ENCODE data around the gene SSC4D. TPM values are rescaled to one million over a fixed set of nuclear protein-coding genes. Genes with fewer than 3 reads are reported as not detected.
"Not testable (repeated sequence)": the region's sequence is repeated elsewhere in the genome, so short reads cannot be mapped to it uniquely, and the experiment has no call there.

The SSC4D gene
- total and polyA plus RNA-seq, 4 experiments from 2014 or later = 0.31 TPM; not detected in 3

DNA sequence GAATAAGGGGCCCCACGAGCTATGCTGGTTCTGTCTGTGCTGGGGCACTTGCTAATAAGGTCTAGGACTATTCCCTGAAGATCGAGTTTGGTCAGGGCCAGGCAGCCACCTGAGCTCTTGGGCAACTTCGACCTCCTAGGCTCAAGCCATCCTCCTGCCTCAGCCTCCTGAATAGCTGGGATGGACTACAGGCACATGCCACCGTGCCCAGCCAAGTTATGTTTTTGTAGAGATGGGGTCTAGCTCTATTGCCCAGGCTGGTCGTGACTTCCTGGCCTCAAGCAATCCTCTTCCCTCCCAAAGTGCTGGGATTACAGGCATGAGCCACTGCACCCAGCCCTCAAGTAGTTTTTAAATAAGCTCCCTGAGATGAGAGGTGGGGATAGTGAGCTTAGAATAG is 18.1 kb upstream of the SSC4D start:
- H3K27ac Mint-ChIP-seq = peak overlapping the region in 1 of 7 donors; percentile 68

GRCh38 chr7:76426246-76426645 is 16.7 kb upstream of the SSC4D start:
- Mint-ChIP-seq H3K27me3 (peaks cover 2 to 3% of the 10 kb centered on the region in 2 donors), H3K4me3 (no peak overlapping the region), H3K9me3 (no peaks in the 10 kb centered on the region), H3K4me1 (peaks cover 0 to 7% (median 3%) of the 10 kb centered on the region in 4 donors), H3K27ac (no peak overlapping the region), H3K36me3 (no peaks in the 10 kb centered on the region)
- H3K27ac ChIP-seq (ENCODE audit: low read depth, low read length) = no peak overlapping the region
- no peaks in the 10 kb centered on the region for H3K36me3 ChIP-seq (ENCODE audit: insufficient read depth, low read length)
- H3K27me3 ChIP-seq (ENCODE audit: insufficient read depth, low read length) = no peaks in the 10 kb centered on the region
- H3K4me1 ChIP-seq (ENCODE audit: insufficient read depth, low read length) = no peaks in the 10 kb centered on the region
- H3K9me3 ChIP-seq (ENCODE audit: control insufficient read depth in 1 of 2, low read length in 2 of 2) = no peaks in the 10 kb centered on the region
- intact Hi-C loops (cut with micrococcal nuclease) = no loop called here
- POLR2A ChIA-PET (ENCODE audit: partially characterized antibody) = no interaction called here
- no peak overlapping the region for H3K4me3 ChIP-seq (ENCODE audit: low read length in 2 of 2)
- DNase-seq = no peak
- CTCF ChIA-PET (ENCODE audit: partially characterized antibody) = no interaction called here

More for the DNA sequence above, 18.1 kb upstream of the SSC4D start:
- Histone ChIP-seq H3K4me1 (ENCODE audit: insufficient read depth, low read length) (no peaks in the 10 kb centered on the region), H3K4me3 (ENCODE audit: low read length in 2 of 2) (no peak overlapping the region), H3K9me3 (ENCODE audit: control insufficient read depth in 1 of 2, low read length in 2 of 2) (no peaks in the 10 kb centered on the region), H3K36me3 (ENCODE audit: insufficient read depth, low read length) (no peaks in the 10 kb centered on the region), H3K27ac (ENCODE audit: low read depth, low read length) (no peak overlapping the region), H3K27me3 (ENCODE audit: insufficient read depth, low read length) (no peaks in the 10 kb centered on the region)
- intact Hi-C loops (cut with micrococcal nuclease) = no loop called here
- Mint-ChIP-seq H3K9me3 (no peaks in the 10 kb centered on the region), H3K4me1 (peaks cover 0 to 7% (median 3%) of the 10 kb centered on the region in 4 donors), H3K4me3 (no peak overlapping the region), H3K27me3 (peaks cover 2 to 3% of the 10 kb centered on the region in 2 donors), H3K36me3 (no peaks in the 10 kb centered on the region)
- ChIA-PET POLR2A (ENCODE audit: partially characterized antibody) (interaction anchor here (0.6 kb wide), 1 partner anchor 79 kb away, joined by 5 read pairs; no protein-coding TSS in a partner anchor), CTCF (ENCODE audit: partially characterized antibody) (interaction anchor here (1.2 kb wide), 1 partner anchor 29 kb away, joined by 3 read pairs; no protein-coding TSS in a partner anchor)
- DNase-seq = no peak

DNA sequence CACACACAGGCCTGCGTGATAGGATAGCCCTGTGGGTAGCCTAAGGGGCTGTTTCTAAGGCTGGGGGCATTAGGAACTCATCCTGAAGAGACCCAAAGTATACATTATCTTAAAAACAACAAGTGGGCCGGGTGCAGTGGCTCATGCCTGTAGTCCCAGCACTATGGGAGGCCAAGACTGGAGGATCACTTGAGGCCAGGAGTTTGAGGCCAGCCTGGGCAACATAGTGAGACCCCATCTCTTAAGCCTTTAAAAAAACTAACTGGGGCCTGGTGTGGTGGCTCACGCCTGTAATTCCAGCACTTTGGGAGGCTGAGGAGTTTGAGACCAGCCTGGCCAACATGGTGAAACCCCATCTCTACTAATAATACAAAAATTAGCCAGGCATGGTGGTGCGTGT is 16.1 kb upstream of the SSC4D start:
- POLR2A ChIA-PET (ENCODE audit: partially characterized antibody); intact Hi-C loops (cut with micrococcal nuclease); H3K9me3 ChIP-seq (ENCODE audit: control insufficient read depth in 1 of 2, low read length in 2 of 2); H3K27ac Mint-ChIP-seq; H3K27me3 Mint-ChIP-seq; CTCF ChIA-PET (ENCODE audit: partially characterized antibody); H3K4me1 Mint-ChIP-seq; H3K36me3 Mint-ChIP-seq; H3K27ac ChIP-seq (ENCODE audit: low read depth, low read length); H3K4me1 ChIP-seq (ENCODE audit: insufficient read depth, low read length); H3K9me3 Mint-ChIP-seq; DNase-seq; H3K4me3 ChIP-seq (ENCODE audit: low read length in 2 of 2); H3K27me3 ChIP-seq (ENCODE audit: insufficient read depth, low read length); H3K36me3 ChIP-seq (ENCODE audit: insufficient read depth, low read length); H3K4me3 Mint-ChIP-seq: not testable (repeated sequence)

DNA sequence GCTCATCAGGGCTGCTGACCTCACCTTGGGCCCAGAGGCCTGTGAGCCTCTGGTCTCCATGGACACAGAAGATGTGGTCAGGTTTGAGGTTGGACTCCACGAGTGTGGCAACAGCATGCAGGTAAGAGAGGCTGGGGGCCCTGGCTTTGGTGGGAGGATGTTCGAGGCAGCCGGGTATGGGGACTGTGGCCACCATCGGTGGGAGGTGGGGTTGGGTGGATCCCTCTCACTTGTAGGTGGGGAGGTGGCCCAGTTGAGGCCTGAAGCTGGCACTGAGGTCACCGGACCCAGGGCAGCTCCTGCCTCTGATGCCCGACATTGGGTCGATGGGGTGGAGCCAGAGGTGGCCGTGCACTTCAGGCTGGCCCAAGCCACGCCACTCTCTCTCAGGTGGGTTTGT is 15.7 kb upstream of the SSC4D start:
- POLR2A ChIA-PET (ENCODE audit: partially characterized antibody) = no interaction called here
- Histone ChIP-seq H3K27ac (ENCODE audit: low read depth, low read length) (no peak overlapping the region), H3K4me3 (ENCODE audit: low read length in 2 of 2) (no peak overlapping the region), H3K9me3 (ENCODE audit: control insufficient read depth in 1 of 2, low read length in 2 of 2) (no peaks in the 10 kb centered on the region), H3K27me3 (ENCODE audit: insufficient read depth, low read length) (no peaks in the 10 kb centered on the region), H3K4me1 (ENCODE audit: insufficient read depth, low read length) (no peaks in the 10 kb centered on the region), H3K36me3 (ENCODE audit: insufficient read depth, low read length) (no peaks in the 10 kb centered on the region)
- CTCF ChIA-PET (ENCODE audit: partially characterized antibody) = interaction anchor here (0.6 kb wide), 1 partner anchor 64 kb away, joined by 3 read pairs; no protein-coding TSS in a partner anchor
- peaks cover 0 to 7% (median 3%) of the 10 kb centered on the region in 4 donors for H3K4me1 Mint-ChIP-seq
- no peak overlapping the region for H3K27ac Mint-ChIP-seq
- peaks cover 2 to 3% of the 10 kb centered on the region in 2 donors for H3K27me3 Mint-ChIP-seq
- no peak overlapping the region for H3K4me3 Mint-ChIP-seq
- H3K36me3 Mint-ChIP-seq = no peaks in the 10 kb centered on the region
- DNase-seq = no peak
- intact Hi-C loops (cut with micrococcal nuclease) = no loop called here
- no peaks in the 10 kb centered on the region for H3K9me3 Mint-ChIP-seq

DNA sequence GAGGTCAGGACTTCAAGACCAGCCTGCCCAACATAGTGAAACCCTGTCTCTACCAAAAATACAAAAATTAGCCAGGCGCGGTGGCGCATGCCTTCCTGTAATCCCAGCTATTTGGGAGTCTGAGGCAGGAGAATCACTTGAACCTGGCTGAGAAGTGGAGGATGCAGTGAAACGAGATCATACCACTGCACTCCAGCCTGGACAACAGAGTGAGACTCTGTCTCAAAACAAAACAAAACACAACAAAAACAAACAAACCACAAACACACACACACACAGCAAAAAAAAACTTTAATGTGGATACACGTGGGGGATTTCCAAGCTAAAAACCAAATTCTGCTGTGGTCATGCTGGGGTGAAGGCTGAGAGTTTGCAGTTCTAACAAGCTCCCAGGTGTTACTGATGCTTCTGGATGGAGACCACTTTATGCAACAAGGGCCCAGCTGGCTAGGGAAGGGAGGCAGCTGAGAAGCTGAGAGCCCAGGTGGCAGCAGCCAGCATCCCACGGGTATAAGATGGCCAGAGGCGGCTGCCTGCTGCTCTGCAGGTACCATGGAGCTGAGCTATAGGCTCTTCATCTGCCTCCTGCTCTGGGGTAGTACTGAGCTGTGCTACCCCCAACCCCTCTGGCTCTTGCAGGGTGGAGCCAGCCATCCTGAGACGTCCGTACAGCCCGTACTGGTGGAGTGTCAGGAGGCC is 15.1 kb upstream of the SSC4D start, which contains the start of gene ZP3:
Gene ZP3, plus strand, starts transcription at position 538 of the 699 bp plus-strand sequence. Its CDS starts 15 bp downstream, at position 553.
- no peak within 1 kb of the TSS for H3K4me3 ChIP-seq (ENCODE audit: low read length in 2 of 2)
- no peaks in the 10 kb centered on the region for H3K4me1 ChIP-seq (ENCODE audit: insufficient read depth, low read length)
- CTCF ChIA-PET (ENCODE audit: partially characterized antibody) = interaction anchor here (0.6 kb wide), 1 partner anchor 63 kb away, joined by 3 read pairs; no protein-coding TSS in a partner anchor
- Mint-ChIP-seq H3K4me1 (peaks cover 0 to 7% (median 3%) of the 10 kb centered on the region in 4 donors), H3K27ac (peak within 1 kb of the TSS in 2 of 7 donors; percentile 55 to 75), H3K4me3 (no peak within 1 kb of the TSS), H3K36me3 (no peaks in the 10 kb centered on the region), H3K27me3 (peaks cover 2 to 3% of the 10 kb centered on the region in 2 donors), H3K9me3 (no peaks in the 10 kb centered on the region)
- no peaks in the 10 kb centered on the region for H3K27me3 ChIP-seq (ENCODE audit: insufficient read depth, low read length)
- intact Hi-C loops (cut with micrococcal nuclease) = no loop called here
- DNase-seq = peak in 1 of 5 donors; percentile 17
- H3K36me3 ChIP-seq (ENCODE audit: insufficient read depth, low read length) = no peaks in the 10 kb centered on the region
- no peak within 1 kb of the TSS for H3K27ac ChIP-seq (ENCODE audit: low read depth, low read length)
- H3K9me3 ChIP-seq (ENCODE audit: control insufficient read depth in 1 of 2, low read length in 2 of 2) = no peaks in the 10 kb centered on the region
- POLR2A ChIA-PET (ENCODE audit: partially characterized antibody) = no interaction called here

- ChIA-PET POLR2A (ENCODE audit: partially characterized antibody) (no interaction called here), CTCF (ENCODE audit: partially characterized antibody) (no interaction called here)
- no peaks in the 10 kb centered on the region for H3K4me1 ChIP-seq (ENCODE audit: insufficient read depth, low read length)
- no peaks in the 10 kb centered on the region for H3K36me3 ChIP-seq (ENCODE audit: insufficient read depth, low read length)
- H3K27ac Mint-ChIP-seq = peak overlapping the region in 1 of 7 donors; percentile 75
- H3K9me3 Mint-ChIP-seq = no peaks in the 10 kb centered on the region
- no peak overlapping the region for H3K4me3 Mint-ChIP-seq
- H3K27ac ChIP-seq (ENCODE audit: low read depth, low read length) = no peak overlapping the region
- no peaks in the 10 kb centered on the region for H3K9me3 ChIP-seq (ENCODE audit: control insufficient read depth in 1 of 2, low read length in 2 of 2)
- peaks cover 2 to 3% of the 10 kb centered on the region in 2 donors for H3K27me3 Mint-ChIP-seq
- no peaks in the 10 kb centered on the region for H3K27me3 ChIP-seq (ENCODE audit: insufficient read depth, low read length)
- intact Hi-C loops (cut with micrococcal nuclease) = no loop called here
- H3K36me3 Mint-ChIP-seq = no peaks in the 10 kb centered on the region
- no peak overlapping the region for H3K4me3 ChIP-seq (ENCODE audit: low read length in 2 of 2)
- DNase-seq = no peak
- H3K4me1 Mint-ChIP-seq = peaks cover 0 to 7% (median 3%) of the 10 kb centered on the region in 4 donors
Observed at GRCh38 chr7:76423666-76424412, 14.3 kb upstream of the SSC4D start.

DNA sequence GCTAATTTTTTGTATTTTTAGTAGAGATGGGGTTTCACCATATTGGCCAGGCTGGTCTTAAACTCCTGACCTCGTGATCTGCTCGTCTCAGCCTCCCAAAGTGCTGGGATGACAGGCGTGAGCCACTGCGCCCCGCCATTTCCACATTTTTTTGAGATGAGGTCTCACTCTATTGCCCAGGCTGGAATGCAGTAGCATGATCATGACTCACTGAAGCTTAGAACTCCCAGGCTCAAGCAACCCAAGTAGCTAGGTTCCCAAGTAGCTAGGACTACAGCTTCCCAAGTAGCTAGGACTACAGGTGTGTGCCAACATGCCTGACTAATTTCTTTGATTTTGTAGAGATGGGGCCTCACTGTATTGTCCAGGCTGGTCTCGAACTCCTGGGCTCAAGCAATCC is 11.6 kb upstream of the SSC4D start:
- intact Hi-C loops (cut with micrococcal nuclease) = not testable (repeated sequence)

More for the DNA sequence above, 11.6 kb upstream of the SSC4D start:
- H3K4me1 Mint-ChIP-seq; H3K36me3 ChIP-seq (ENCODE audit: insufficient read depth, low read length); H3K27ac ChIP-seq (ENCODE audit: low read depth, low read length); H3K27me3 Mint-ChIP-seq; H3K9me3 Mint-ChIP-seq; POLR2A ChIA-PET (ENCODE audit: partially characterized antibody); CTCF ChIA-PET (ENCODE audit: partially characterized antibody); H3K9me3 ChIP-seq (ENCODE audit: control insufficient read depth in 1 of 2, low read length in 2 of 2); DNase-seq; H3K27ac Mint-ChIP-seq; H3K27me3 ChIP-seq (ENCODE audit: insufficient read depth, low read length); H3K36me3 Mint-ChIP-seq; H3K4me1 ChIP-seq (ENCODE audit: insufficient read depth, low read length); H3K4me3 ChIP-seq (ENCODE audit: low read length in 2 of 2); H3K4me3 Mint-ChIP-seq: not testable (repeated sequence)
